ENCODE data around the gene SPTBN4.
"Not testable (repeated sequence)": the region's sequence is repeated elsewhere in the genome, so short reads cannot be mapped to it uniquely, and the experiment has no call there.

SPTBN4 gene

GRCh38 chr19:40542202-40542859 lies 75.5 kb downstream of the SPTBN4 start:
- H2BK120ac ChIP-seq (ENCODE audit: low read depth, low read length): no peak overlapping the region
- H3K4me1 ChIP-seq (ENCODE audit: control insufficient read depth in 2 of 2, insufficient read depth in 1 of 2, low read depth in 1 of 2, low read length in 2 of 2): no peaks in the 10 kb centered on the region
- no peak overlapping the region for H2BK15ac ChIP-seq (ENCODE audit: low read length)
- H3K14ac ChIP-seq (ENCODE audit: low read length): peak overlapping the region; percentile 38
- WGBS, 2 donors (ENCODE audit: extremely low coverage in 2 of 2, insufficient read length in 2 of 2, insufficient replicate concordance in 1 of 2): no CpG with 5 or more reads among the region's 6 CpGs
- no peak overlapping the region for H3K9ac ChIP-seq (ENCODE audit: low read depth, low read length, poor library complexity)
- no peak for DNase-seq (ENCODE audit: low spot score)
- no peak overlapping the region for H4K91ac ChIP-seq (ENCODE audit: low read depth, low read length, poor library complexity)
- no peaks in the 10 kb centered on the region for H3K79me1 ChIP-seq (ENCODE audit: low read depth, low read length)
- H3K23ac ChIP-seq (ENCODE audit: low read depth, low read length, poor library complexity): no peak overlapping the region
- no peak overlapping the region for H2AFZ ChIP-seq (ENCODE audit: low read length)
- no peak overlapping the region for H3K4me2 ChIP-seq (ENCODE audit: insufficient read depth, low read length, poor library complexity, severe bottlenecking)
- no peaks in the 10 kb centered on the region for H3K36me3 ChIP-seq (replicated peaks in 1 of 2; ENCODE audit: control insufficient read depth in 2 of 2, insufficient read depth in 2 of 2, low read length in 2 of 2)
- no peak overlapping the region for H4K8ac ChIP-seq (ENCODE audit: low read depth, low read length)
- no peaks in the 10 kb centered on the region for H3K9me3 ChIP-seq (replicated peaks in 1 of 2; ENCODE audit: control insufficient read depth in 2 of 2, insufficient read depth in 1 of 2, low read depth in 1 of 2, low read length in 2 of 2)
- H2BK5ac ChIP-seq (ENCODE audit: low read length): no peak overlapping the region
- H3K4me3 ChIP-seq (ENCODE audit: low read length in 2 of 2): no peak overlapping the region
- no peak overlapping the region for H2BK12ac ChIP-seq (ENCODE audit: low read length)
- H2AK5ac ChIP-seq (ENCODE audit: low read depth, low read length): no peak overlapping the region
- H3K27ac ChIP-seq (replicated peaks; ENCODE audit: low read length): no peak overlapping the region
- H3K18ac ChIP-seq (ENCODE audit: low read length): no peak overlapping the region
- H3K27me3 ChIP-seq (ENCODE audit: control insufficient read depth in 3 of 3, insufficient read depth in 3 of 3, low read depth in 1 of 3, low read length in 3 of 3): no peaks in the 10 kb centered on the region
- no peak overlapping the region for H3K4ac ChIP-seq (ENCODE audit: low read length)

- H3K9ac ChIP-seq (ENCODE audit: low read depth, low read length, poor library complexity): no peak overlapping the region
- H3K36me3 ChIP-seq (replicated peaks in 1 of 2; ENCODE audit: control insufficient read depth in 2 of 2, insufficient read depth in 2 of 2, low read length in 2 of 2): no peaks in the 10 kb centered on the region
- no peak overlapping the region for H2BK5ac ChIP-seq (ENCODE audit: low read length)
- H3K27ac ChIP-seq (replicated peaks; ENCODE audit: low read length): no peak overlapping the region
- no peak overlapping the region for H3K18ac ChIP-seq (ENCODE audit: low read length)
- H4K8ac ChIP-seq (ENCODE audit: low read depth, low read length): no peak overlapping the region
- no peak overlapping the region for H2BK120ac ChIP-seq (ENCODE audit: low read depth, low read length)
- no peaks in the 10 kb centered on the region for H3K9me3 ChIP-seq (replicated peaks in 1 of 2; ENCODE audit: control insufficient read depth in 2 of 2, insufficient read depth in 1 of 2, low read depth in 1 of 2, low read length in 2 of 2)
- no peak overlapping the region for H2AFZ ChIP-seq (ENCODE audit: low read length)
- H2AK5ac ChIP-seq (ENCODE audit: low read depth, low read length): no peak overlapping the region
- H2BK15ac ChIP-seq (ENCODE audit: low read length): no peak overlapping the region
- peaks cover 0 to 3% (median 0%) of the 10 kb centered on the region in 3 experiments for H3K27me3 ChIP-seq (ENCODE audit: control insufficient read depth in 3 of 3, insufficient read depth in 3 of 3, low read depth in 1 of 3, low read length in 3 of 3)
- H3K23ac ChIP-seq (ENCODE audit: low read depth, low read length, poor library complexity): no peak overlapping the region
- DNase-seq (ENCODE audit: low spot score): no peak
- no CpG with 5 or more reads among the region's 6 CpGs for WGBS, 2 donors (ENCODE audit: extremely low coverage in 2 of 2, insufficient read length in 2 of 2, insufficient replicate concordance in 1 of 2)
- H2BK12ac ChIP-seq (ENCODE audit: low read length): no peak overlapping the region
- no peak overlapping the region for H3K4ac ChIP-seq (ENCODE audit: low read length)
- H3K14ac ChIP-seq (ENCODE audit: low read length): no peak overlapping the region
- H3K79me1 ChIP-seq (ENCODE audit: low read depth, low read length): no peaks in the 10 kb centered on the region
- no peak overlapping the region for H3K4me3 ChIP-seq (ENCODE audit: low read length in 2 of 2)
- H3K4me2 ChIP-seq (ENCODE audit: insufficient read depth, low read length, poor library complexity, severe bottlenecking): no peak overlapping the region
- no peaks in the 10 kb centered on the region for H3K4me1 ChIP-seq (ENCODE audit: control insufficient read depth in 2 of 2, insufficient read depth in 1 of 2, low read depth in 1 of 2, low read length in 2 of 2)
- no peak overlapping the region for H4K91ac ChIP-seq (ENCODE audit: low read depth, low read length, poor library complexity)
Observed at GRCh38 chr19:40543029-40543597, 76.3 kb downstream of the SPTBN4 start.

DNA sequence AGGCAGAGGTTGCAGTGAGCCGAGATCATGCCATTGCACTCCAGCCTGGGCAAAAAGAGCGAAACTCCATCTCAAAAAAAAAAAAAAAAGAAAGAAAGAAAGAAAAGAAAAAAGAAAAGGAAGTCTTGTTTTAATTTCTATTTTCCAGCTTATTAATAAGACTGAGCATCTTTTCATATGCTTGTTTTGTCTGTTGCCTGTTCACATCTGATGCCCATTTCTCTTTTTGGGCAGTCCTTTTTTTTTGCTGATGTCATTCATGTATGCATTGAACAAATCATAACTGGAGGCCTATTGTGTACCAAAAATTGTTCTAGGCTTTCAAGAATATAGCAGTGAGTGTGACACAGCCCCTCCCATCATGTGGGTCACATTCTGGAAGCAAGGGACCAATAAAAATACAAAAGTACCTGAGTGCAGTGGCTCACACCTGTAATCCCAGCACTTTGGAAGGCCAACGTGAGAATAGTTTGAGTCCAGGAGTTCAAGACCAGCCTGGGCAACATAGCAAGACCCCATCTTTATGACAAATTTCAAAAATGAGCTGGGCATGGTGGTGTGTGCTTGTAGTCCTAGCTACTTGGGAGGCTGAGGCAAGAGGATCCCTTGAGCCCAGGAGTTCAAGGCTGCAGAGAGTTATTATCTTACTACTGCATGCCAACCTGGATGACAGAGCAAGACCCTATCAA lies 79.5 kb downstream of the SPTBN4 start:
- peaks cover 0 to 22% (median 11%) of the 10 kb centered on the region in 3 experiments for H3K27me3 ChIP-seq (ENCODE audit: control insufficient read depth in 3 of 3, insufficient read depth in 3 of 3, low read depth in 1 of 3, low read length in 3 of 3)
- H3K4me3 ChIP-seq (ENCODE audit: low read length in 2 of 2); H3K23ac ChIP-seq (ENCODE audit: low read depth, low read length, poor library complexity); H4K91ac ChIP-seq (ENCODE audit: low read depth, low read length, poor library complexity); H4K8ac ChIP-seq (ENCODE audit: low read depth, low read length); H2BK120ac ChIP-seq (ENCODE audit: low read depth, low read length); H3K79me1 ChIP-seq (ENCODE audit: low read depth, low read length); H3K36me3 ChIP-seq (replicated peaks in 1 of 2; ENCODE audit: control insufficient read depth in 2 of 2, insufficient read depth in 2 of 2, low read length in 2 of 2); H3K4me2 ChIP-seq (ENCODE audit: insufficient read depth, low read length, poor library complexity, severe bottlenecking); H2AFZ ChIP-seq (ENCODE audit: low read length); H3K4ac ChIP-seq (ENCODE audit: low read length); H2BK5ac ChIP-seq (ENCODE audit: low read length); H2BK12ac ChIP-seq (ENCODE audit: low read length); H3K18ac ChIP-seq (ENCODE audit: low read length); H3K27ac ChIP-seq (replicated peaks; ENCODE audit: low read length); H3K14ac ChIP-seq (ENCODE audit: low read length); DNase-seq (ENCODE audit: low spot score); H3K9me3 ChIP-seq (replicated peaks in 1 of 2; ENCODE audit: control insufficient read depth in 2 of 2, insufficient read depth in 1 of 2, low read depth in 1 of 2, low read length in 2 of 2); H2AK5ac ChIP-seq (ENCODE audit: low read depth, low read length); H3K9ac ChIP-seq (ENCODE audit: low read depth, low read length, poor library complexity); H2BK15ac ChIP-seq (ENCODE audit: low read length); H3K4me1 ChIP-seq (ENCODE audit: control insufficient read depth in 2 of 2, insufficient read depth in 1 of 2, low read depth in 1 of 2, low read length in 2 of 2): not testable (repeated sequence)
- no CpG with 5 or more reads among the region's 3 CpGs for WGBS, 2 donors (ENCODE audit: extremely low coverage in 2 of 2, insufficient read length in 2 of 2, insufficient replicate concordance in 1 of 2)

DNA sequence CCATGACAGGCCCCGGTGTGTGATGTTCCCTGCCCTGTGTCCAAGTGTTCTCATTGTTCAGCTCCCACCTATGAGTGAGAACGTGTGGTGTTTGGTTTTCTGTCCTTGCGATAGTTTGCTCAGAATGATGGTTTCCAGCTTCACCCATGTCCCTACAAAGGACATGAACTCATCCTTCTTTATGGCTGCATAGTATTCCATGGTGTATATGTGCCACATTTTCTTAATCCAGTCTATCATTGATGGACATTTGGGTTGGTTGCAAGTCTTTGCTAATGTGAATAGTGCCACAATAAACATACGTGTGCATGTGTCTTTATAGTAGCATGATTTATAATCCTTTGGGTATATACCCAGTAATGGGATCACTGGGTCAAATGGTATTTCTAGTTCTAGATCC lies 80.4 kb downstream of the SPTBN4 start:
- H3K23ac ChIP-seq (ENCODE audit: low read depth, low read length, poor library complexity); H3K9me3 ChIP-seq (replicated peaks in 1 of 2; ENCODE audit: control insufficient read depth in 2 of 2, insufficient read depth in 1 of 2, low read depth in 1 of 2, low read length in 2 of 2); DNase-seq (ENCODE audit: low spot score); H3K4me2 ChIP-seq (ENCODE audit: insufficient read depth, low read length, poor library complexity, severe bottlenecking); H3K79me1 ChIP-seq (ENCODE audit: low read depth, low read length); H2AFZ ChIP-seq (ENCODE audit: low read length); H2BK5ac ChIP-seq (ENCODE audit: low read length); H3K14ac ChIP-seq (ENCODE audit: low read length); H4K8ac ChIP-seq (ENCODE audit: low read depth, low read length); H2BK12ac ChIP-seq (ENCODE audit: low read length); H2AK5ac ChIP-seq (ENCODE audit: low read depth, low read length); H3K18ac ChIP-seq (ENCODE audit: low read length); H2BK15ac ChIP-seq (ENCODE audit: low read length); H4K91ac ChIP-seq (ENCODE audit: low read depth, low read length, poor library complexity); H3K27ac ChIP-seq (replicated peaks; ENCODE audit: low read length); H2BK120ac ChIP-seq (ENCODE audit: low read depth, low read length); H3K36me3 ChIP-seq (replicated peaks in 1 of 2; ENCODE audit: control insufficient read depth in 2 of 2, insufficient read depth in 2 of 2, low read length in 2 of 2); H3K9ac ChIP-seq (ENCODE audit: low read depth, low read length, poor library complexity); H3K4me3 ChIP-seq (ENCODE audit: low read length in 2 of 2); H3K4ac ChIP-seq (ENCODE audit: low read length); H3K4me1 ChIP-seq (ENCODE audit: control insufficient read depth in 2 of 2, insufficient read depth in 1 of 2, low read depth in 1 of 2, low read length in 2 of 2): not testable (repeated sequence)
- no CpG with 5 or more reads among the region's 4 CpGs for WGBS, 2 donors (ENCODE audit: extremely low coverage in 2 of 2, insufficient read length in 2 of 2, insufficient replicate concordance in 1 of 2)
- H3K27me3 ChIP-seq (ENCODE audit: control insufficient read depth in 3 of 3, insufficient read depth in 3 of 3, low read depth in 1 of 3, low read length in 3 of 3): peaks cover 0 to 22% (median 11%) of the 10 kb centered on the region in 3 experiments

Data from neuronal stem cell (in vitro differentiated cells).